Stimulated activated naive B cell treated with anti-CD40 and anti-IgM and Interleukin-4, amounts not matched to agents 10 μg/mL and 1 μg/mL and 100 μg/mL, for 72 hours (primary cell): ENCODE measurements around the gene CNOT11.
"Not testable (repeated sequence)": the region's sequence is repeated elsewhere in the genome, so short reads cannot be mapped to it uniquely, and the experiment has no call there.

ENCODE experiments used
- ATAC-seq, 2 donors: fragments of 150-1000 bp; cut with Tn5 transposase; replicated peaks; 2 replicates each; pipeline ENCODE4 v1.10.0; 2021; ENCODE audit warnings: moderate library complexity in 1 of 2
- DNase-seq: peaks from one replicate; pipeline ENCODE4 v3.0.0; 2021
- H3K27ac Mint-ChIP-seq: one replicate; pipeline ENCODE4 v1.8.0; 2022; ENCODE audit warnings: mild to moderate bottlenecking, mixed read lengths
- H3K27me3 Mint-ChIP-seq, 2 donors: one replicate each; pipeline ENCODE4 v1.8.0; 2022; ENCODE audit warnings: mixed read lengths in 2 of 2
- H3K36me3 Mint-ChIP-seq, 2 donors: one replicate each; pipeline ENCODE4 v1.8.0; 2022; ENCODE audit warnings: mixed read lengths in 2 of 2, mild to moderate bottlenecking in 1 of 2
- H3K4me1 Mint-ChIP-seq, 2 donors: one replicate each; pipeline ENCODE4 v1.8.0; 2022; ENCODE audit warnings: mixed read lengths in 2 of 2, mild to moderate bottlenecking in 1 of 2
- H3K4me3 Mint-ChIP-seq, 2 donors: one replicate each; pipeline ENCODE4 v1.8.0; 2022; ENCODE audit warnings: mild to moderate bottlenecking in 2 of 2, mixed read lengths in 2 of 2, moderate library complexity in 1 of 2
- H3K9me3 Mint-ChIP-seq, 2 donors: one replicate each; pipeline ENCODE4 v1.8.0; 2022; ENCODE audit warnings: mixed read lengths in 2 of 2, mild to moderate bottlenecking in 1 of 2

The CNOT11 gene

DNA sequence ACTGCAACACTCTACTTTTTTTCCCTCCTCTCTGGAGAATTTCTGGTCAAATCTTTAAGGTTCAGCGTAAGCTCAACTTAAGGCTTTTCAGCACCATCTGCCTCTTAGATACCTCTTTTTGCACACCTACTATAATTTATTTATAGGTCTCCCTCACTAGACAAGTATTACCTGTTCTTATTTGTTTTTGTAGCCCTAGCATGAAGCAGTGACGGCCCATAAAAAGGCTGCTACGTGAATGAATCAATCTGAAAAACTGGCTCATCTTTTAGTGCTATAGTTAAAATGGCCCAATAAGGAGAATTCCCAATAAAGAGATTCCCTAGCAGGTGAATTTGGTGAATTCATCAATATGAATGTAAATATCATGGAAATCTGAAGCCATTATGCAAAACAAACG lies 49.3 kb downstream of the CNOT11 start:
- DNase-seq (no peak), ATAC-seq (no peak)
- Mint-ChIP-seq H3K9me3 (no peaks in the 10 kb centered on the region), H3K27me3 (no peaks in the 10 kb centered on the region), H3K36me3 (peaks cover 14 to 16% of the 10 kb centered on the region in 2 donors), H3K4me3 (no peak overlapping the region), H3K27ac (no peak overlapping the region), H3K4me1 (peaks cover 29 to 56% of the 10 kb centered on the region in 2 donors)

DNA sequence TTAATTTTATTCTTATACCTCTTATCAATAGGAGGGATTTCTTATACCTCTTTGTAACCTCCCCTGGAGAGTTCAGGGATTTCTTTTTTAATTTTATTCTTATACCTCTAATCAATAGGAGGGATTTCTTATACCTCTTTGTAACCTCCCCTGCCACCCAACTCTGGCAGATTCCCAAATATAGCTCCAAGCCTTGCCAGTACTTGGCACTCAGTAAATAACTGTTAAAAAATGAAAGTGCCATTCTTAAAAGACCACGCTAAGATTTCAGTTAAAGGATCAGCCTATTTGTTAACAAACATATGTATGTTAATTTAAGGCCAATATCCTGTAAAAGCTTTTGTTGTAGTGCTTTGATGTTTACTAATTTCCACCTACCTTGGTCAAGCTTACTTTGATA lies 51.0 kb downstream of the CNOT11 start:
- no peaks in the 10 kb centered on the region for H3K27me3 Mint-ChIP-seq
- no peak overlapping the region for H3K27ac Mint-ChIP-seq
- H3K4me3 Mint-ChIP-seq, result no peak overlapping the region
- ATAC-seq (no peak), DNase-seq (no peak)
- H3K4me1 Mint-ChIP-seq, result peaks cover 34 to 63% of the 10 kb centered on the region in 2 donors
- H3K9me3 Mint-ChIP-seq, result no peaks in the 10 kb centered on the region
- H3K36me3 Mint-ChIP-seq, result peaks cover 8 to 11% of the 10 kb centered on the region in 2 donors

DNA sequence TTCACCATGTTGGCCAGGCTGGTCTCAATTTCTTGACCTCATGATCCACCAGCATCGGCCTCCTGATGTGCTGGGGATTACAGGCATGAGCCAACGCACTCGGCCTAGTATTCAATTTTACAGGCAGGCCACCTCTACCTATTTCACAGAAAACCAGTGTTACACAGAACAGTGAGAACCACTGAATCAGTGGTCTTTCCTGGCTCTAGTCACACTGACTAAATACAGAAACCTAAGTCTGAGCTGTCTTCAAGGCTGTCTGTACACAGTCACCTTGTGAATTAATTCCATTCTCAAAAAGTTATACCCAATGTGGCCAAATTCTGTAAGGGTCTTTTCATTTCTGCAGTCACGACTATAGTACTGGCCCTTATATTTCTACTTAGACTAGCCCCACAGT lies 52.3 kb downstream of the CNOT11 start:
- H3K36me3 Mint-ChIP-seq, result peaks cover 5 to 11% of the 10 kb centered on the region in 2 donors
- no peaks in the 10 kb centered on the region for H3K9me3 Mint-ChIP-seq
- H3K4me3 Mint-ChIP-seq, result no peak overlapping the region
- H3K27ac Mint-ChIP-seq, result no peak overlapping the region
- no peak for ATAC-seq
- peaks cover 27 to 56% of the 10 kb centered on the region in 2 donors for H3K4me1 Mint-ChIP-seq
- no peak for DNase-seq
- no peaks in the 10 kb centered on the region for H3K27me3 Mint-ChIP-seq

DNA sequence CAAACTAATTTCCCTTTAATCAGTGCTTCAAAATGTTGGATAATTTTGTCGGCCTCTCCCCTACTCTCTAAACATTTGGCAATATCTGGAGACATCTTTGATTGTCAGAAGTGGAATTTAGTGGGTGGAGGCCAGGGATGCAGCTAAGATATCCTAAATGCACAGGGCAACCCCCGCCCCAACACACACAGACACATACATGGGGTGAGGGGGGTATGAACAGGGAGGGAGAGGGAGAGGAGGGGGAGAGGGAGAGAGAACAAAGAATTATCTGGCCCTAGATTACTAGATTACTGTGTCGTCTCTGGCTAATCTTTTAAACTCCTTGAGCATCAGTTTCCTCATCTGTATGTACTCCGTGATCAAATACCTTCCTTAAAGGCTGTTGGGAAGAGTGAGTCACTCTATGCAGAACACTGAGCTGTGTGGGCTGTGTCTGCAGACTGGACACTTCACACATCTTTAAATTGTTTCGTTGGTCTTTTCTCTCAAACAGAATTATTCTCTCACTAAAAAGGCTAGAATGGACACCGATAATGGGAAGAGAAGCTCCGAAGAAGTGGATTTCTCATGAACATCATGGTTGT lies 52.9 kb downstream of the CNOT11 start:
- ATAC-seq (no peak), DNase-seq (no peak)
- Mint-ChIP-seq H3K27me3 (no peaks in the 10 kb centered on the region), H3K27ac (peak overlapping the region; percentile 69), H3K4me3 (no peak overlapping the region), H3K36me3 (peaks cover 5 to 11% of the 10 kb centered on the region in 2 donors), H3K9me3 (no peaks in the 10 kb centered on the region), H3K4me1 (peaks cover 26 to 53% of the 10 kb centered on the region in 2 donors)

DNA sequence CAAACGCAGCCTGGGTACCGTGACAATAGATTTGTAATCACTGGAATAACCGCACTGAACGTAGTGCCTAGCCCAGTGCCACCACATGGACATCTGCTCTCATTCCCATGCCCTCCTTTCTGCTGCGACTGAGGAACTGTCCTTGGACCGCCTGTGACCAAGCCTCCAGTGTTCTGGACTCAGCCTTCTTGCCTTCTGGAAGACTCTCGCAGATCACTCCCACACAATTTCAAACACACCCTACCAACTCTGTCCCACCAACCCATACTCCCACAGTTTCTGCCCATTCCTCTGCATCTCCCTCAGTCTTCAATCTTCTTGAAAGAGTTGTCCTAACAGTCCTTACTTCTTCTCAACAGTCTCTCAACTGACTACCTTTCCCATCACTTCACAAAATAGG lies 53.7 kb downstream of the CNOT11 start:
- H3K9me3 Mint-ChIP-seq, result no peaks in the 10 kb centered on the region
- DNase-seq (no peak), ATAC-seq (no peak)
- H3K27ac Mint-ChIP-seq, result peak overlapping the region; percentile 81
- H3K4me3 Mint-ChIP-seq, result peak overlapping the region; percentile 86 to 95
- H3K4me1 Mint-ChIP-seq, result peaks cover 30 to 56% of the 10 kb centered on the region in 2 donors
- no peaks in the 10 kb centered on the region for H3K27me3 Mint-ChIP-seq
- peaks cover 5 to 11% of the 10 kb centered on the region in 2 donors for H3K36me3 Mint-ChIP-seq

DNA sequence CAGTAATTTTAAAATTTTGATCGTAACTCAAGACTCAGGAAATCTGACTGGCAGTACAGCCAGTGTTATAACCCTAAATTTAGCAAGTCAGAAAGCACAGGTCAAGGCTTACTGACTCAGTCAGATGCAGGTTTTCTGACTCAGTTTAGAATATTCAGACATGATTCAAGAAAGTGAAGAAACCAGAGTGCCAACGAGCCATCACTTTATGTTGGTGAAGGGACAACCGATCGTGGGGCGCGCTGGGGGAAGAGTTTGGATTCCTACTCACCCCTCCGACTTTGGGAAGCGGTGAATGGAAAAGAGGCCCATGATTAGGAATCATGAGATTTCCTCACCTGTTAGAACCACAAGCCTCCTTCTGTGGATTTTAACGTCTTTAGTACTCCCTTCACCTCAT lies 54.8 kb downstream of the CNOT11 start:
- DNase-seq (no peak), ATAC-seq (no peak)
- H3K4me1 Mint-ChIP-seq, result peaks cover 28 to 57% of the 10 kb centered on the region in 2 donors
- peaks cover 5 to 7% of the 10 kb centered on the region in 2 donors for H3K36me3 Mint-ChIP-seq
- H3K27ac Mint-ChIP-seq, result peak overlapping the region; percentile 81
- H3K4me3 Mint-ChIP-seq, result peak overlapping the region; percentile 86 to 95
- no peaks in the 10 kb centered on the region for H3K27me3 Mint-ChIP-seq
- no peaks in the 10 kb centered on the region for H3K9me3 Mint-ChIP-seq

DNA sequence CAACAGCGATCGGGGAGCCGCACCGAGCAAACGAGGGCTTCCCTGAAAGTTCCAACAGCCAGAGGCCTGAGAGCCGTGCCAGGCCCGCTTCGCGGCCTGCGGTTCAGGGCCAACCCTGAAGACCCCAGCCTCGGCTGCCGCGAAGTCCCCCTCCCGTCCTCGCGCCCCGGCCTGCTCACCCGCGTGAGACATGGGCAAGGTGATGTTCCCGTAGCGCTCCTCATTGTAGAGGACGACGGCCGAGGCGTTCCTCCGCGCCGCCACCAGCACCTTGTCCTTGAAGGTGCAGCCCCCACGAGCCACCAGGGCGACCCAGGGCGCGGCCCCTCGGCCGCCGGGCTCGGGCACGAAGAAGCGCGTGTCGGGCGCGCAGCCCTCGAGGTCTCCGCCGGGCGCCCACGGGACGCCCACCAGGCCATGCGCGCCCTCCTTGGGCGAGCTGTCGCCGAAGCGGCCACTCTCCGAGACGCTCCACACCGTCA lies 55.3 kb downstream of the CNOT11 start:
- Mint-ChIP-seq H3K27me3 (no peaks in the 10 kb centered on the region), H3K4me3 (peak overlapping the region; percentile 86 to 95), H3K4me1 (peaks cover 27 to 55% of the 10 kb centered on the region in 2 donors), H3K27ac (peak overlapping the region; percentile 94), H3K9me3 (no peaks in the 10 kb centered on the region), H3K36me3 (peaks cover 4 to 5% of the 10 kb centered on the region in 2 donors)
- DNase-seq (no peak), ATAC-seq (peak; percentile 30 to 33)

DNA sequence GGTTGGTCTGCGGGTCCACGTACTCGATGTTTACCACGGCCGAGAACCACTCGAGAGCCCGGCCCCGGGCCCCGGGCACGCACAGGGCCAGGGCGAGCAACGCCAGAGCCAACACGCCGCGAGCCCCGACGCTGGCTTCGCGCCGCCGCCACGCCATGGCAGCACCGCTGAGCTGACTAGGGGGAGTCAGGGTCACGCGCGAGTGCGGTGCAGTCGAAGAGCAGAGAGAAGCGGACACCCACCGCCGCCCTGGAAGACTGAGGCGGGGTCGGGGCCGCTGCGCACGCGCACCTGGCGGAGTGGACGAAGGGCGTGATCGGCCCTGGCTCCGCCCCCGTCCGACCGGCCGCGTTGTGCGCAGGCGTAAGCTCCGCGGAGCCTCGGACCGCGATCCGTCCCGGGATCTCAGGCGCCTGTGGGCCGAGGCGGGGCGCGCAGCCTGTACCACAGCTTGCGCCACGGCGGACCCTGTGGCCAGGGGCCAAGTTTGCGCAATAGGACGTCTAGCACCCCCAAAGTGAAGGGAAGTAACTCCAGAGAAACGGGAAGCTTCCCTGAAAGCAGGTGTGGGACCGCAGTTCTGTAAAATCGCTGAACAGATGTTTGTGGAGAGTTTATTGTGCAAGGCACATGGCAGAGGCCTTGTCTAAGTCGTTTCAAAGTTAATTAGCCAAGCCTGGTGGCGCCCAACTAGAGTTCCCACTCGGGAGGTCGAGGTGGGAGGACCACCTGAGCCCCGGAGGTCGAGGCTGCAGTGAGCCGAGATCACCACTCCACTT lies 55.9 kb downstream of the CNOT11 start, which contains the start of gene RNF149:
RNF149 (minus strand) TSS at position 270 of the 779 bp plus-strand sequence; CDS start at position 157, 113 bp downstream.
- Mint-ChIP-seq H3K4me3 (peak within 1 kb of the TSS; percentile 86 to 95), H3K27me3 (no peaks in the 10 kb centered on the region), H3K36me3 (peaks cover 4 to 5% of the 10 kb centered on the region in 2 donors), H3K9me3 (no peaks in the 10 kb centered on the region), H3K27ac (peak within 1 kb of the TSS; percentile 94), H3K4me1 (peaks cover 27 to 55% of the 10 kb centered on the region in 2 donors)
- DNase-seq (peak; percentile 86), ATAC-seq (peak; percentile 81 to 86)

DNA sequence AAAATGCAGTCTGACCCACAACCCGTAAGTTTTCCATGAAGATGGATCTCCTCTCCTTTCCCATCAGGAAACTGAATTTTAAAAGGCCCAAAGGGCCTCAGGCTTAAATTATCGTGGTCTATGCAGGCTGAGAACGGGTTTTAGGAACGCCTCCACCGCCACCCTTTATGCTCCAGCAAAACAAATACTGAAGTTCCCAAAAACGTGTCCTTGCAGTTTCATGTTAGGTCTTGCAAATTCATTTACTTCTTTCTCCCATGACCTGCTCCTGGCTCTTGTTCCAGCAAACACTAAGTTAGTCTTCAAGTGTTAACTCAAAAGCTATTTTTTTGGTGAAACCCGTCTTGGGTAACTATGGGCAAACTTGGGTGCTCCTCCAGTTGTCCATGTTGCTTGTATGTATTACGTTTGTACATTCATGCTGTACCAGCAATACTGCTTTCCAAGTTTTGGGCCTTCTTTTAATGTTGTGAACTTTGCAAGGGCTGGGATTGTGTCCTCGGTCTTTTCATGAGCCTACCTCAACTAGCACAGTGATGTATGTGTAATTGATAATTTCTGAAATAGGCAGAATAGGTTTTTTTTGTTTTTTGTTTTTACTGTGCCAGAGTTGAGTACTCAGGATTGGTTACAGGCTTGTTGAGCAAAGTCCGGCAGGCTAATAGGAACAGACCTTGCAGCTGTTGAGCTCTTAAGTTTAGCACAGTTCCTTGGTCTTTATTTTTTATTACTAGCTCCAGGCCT lies 57.6 kb downstream of the CNOT11 start:
- Mint-ChIP-seq H3K4me3 (no peak overlapping the region), H3K9me3 (no peaks in the 10 kb centered on the region), H3K27ac (no peak overlapping the region), H3K4me1 (peaks cover 26 to 47% of the 10 kb centered on the region in 2 donors), H3K36me3 (peaks cover 4 to 5% of the 10 kb centered on the region in 2 donors), H3K27me3 (no peaks in the 10 kb centered on the region)
- DNase-seq (no peak), ATAC-seq (no peak)

DNA sequence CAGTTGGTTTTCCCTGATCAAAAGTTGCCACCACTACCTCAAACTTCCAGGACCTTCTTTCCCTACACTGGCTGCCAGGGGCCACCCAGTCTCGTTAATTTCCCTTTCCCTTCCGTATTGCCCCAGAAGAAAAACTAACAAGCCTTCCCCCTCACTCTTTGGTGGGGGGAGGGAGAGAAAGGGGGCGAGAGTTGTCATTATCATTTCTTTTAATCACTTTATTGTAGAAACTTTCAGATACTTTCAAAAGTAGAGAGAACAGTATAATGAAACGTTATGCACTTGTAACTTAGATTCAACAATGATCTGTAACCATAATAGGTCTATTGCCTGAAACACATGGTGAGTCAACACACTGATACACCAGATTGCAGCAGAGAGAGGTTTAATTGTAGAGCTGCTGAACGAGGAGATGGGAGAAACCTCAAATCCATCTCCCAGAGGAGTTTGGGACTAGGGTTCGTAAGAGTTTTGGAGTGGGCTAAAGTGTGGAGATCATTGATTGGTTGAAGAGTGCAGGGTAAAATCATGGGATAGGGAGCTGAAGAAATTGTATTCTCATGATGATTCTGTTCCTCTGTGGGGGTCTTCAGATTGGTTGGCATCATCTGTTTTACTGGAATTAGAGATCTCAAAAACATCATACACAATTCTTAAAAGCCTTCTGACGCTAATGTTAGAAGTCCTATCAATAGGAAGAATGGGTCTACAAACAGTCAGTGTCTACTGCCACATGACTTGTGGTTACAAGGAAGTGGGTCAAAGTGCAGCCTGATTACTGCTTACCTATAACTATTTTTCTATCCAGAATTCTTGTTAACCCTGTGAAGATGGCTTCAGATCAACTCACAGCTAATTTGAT lies 58.4 kb downstream of the CNOT11 start:
- Mint-ChIP-seq H3K4me3 (no peak overlapping the region), H3K27me3 (no peaks in the 10 kb centered on the region), H3K27ac (peak overlapping the region; percentile 15), H3K9me3 (no peaks in the 10 kb centered on the region), H3K4me1 (peaks cover 19 to 39% of the 10 kb centered on the region in 2 donors), H3K36me3 (peaks cover 2 to 4% of the 10 kb centered on the region in 2 donors)
- DNase-seq (no peak), ATAC-seq (no peak)

DNA sequence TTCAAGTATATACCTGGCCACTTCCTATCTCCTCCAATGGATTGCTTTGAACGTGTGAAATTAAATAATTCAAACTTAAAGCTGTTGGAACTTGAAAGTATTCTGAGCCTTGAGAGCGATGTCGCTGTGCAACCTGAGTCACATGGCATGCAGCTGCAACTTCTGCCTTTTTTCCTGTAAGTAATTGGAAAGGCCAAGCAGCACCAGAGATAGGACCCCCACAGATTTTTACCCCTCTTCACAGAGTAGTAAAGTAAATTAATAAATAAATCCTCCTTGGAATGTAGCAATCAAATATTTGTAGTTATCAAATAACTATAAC lies 59.0 kb downstream of the CNOT11 start:
- DNase-seq (no peak), ATAC-seq (no peak)
- H3K4me1 Mint-ChIP-seq, result peaks cover 15 to 33% of the 10 kb centered on the region in 2 donors
- peaks cover under 1% of the 10 kb centered on the region in 2 donors for H3K36me3 Mint-ChIP-seq
- H3K27ac Mint-ChIP-seq, result no peak overlapping the region
- no peaks in the 10 kb centered on the region for H3K9me3 Mint-ChIP-seq
- no peak overlapping the region for H3K4me3 Mint-ChIP-seq
- no peaks in the 10 kb centered on the region for H3K27me3 Mint-ChIP-seq

DNA sequence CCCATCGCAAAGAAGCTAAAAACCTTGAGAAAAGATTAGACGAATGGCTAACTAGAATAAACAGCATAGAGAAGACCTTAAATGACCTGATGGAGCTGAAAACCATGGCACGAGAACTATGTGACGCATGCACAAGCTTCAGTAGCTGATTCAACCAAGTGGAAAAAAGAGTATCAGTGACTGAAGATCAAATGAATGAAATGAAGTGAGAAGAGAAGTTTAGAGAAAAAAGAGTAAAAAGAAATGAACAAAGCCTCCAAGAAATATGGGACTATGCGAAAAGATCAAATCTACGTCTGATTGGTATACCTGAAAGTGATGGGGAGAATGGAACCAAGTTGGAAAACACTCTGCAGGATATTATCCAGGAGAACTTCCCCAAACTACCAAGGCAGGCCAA lies 63.9 kb downstream of the CNOT11 start:
- H3K27ac Mint-ChIP-seq, H3K27me3 Mint-ChIP-seq, H3K4me3 Mint-ChIP-seq, H3K36me3 Mint-ChIP-seq, H3K9me3 Mint-ChIP-seq, ATAC-seq, H3K4me1 Mint-ChIP-seq, DNase-seq: not testable (repeated sequence)
